HT1080 (cell line): Measurements from ENCODE around the gene AMDHD1. TPM values are rescaled to one million over a fixed set of nuclear protein-coding genes. Genes with fewer than 3 reads are reported as not detected.
A peak's percentile ranks its signal among the peaks of the same experiment; 100 is the strongest.

Source experiments
- DNase-seq: peaks from one replicate; pipeline ENCODE4 v3.0.0-alpha.2; 2015; ENCODE audit warnings: low read depth
- polyA plus RNA-seq, 2 experiments: library from polyadenylated mRNA; depleted of rRNA; stranded (reverse); fragments of >200 nt; gene quantifications; 2 replicates each; pipeline ENCODE4 v1.2.3, GENCODE V29; 2015
- total RNA-seq: library from RNA; depleted of rRNA; stranded (reverse); fragments of >200 nt; shearing (Covaris generic); gene quantifications from 2 replicates; pipeline ENCODE4 v1.2.3, GENCODE V29; 2014; rRNA removed

Gene AMDHD1
- total RNA-seq, result 0.13 and 0.43 TPM in 2 replicates
- polyA plus RNA-seq (2015; cell fraction: cytosol; rRNA removed), result 0.29 and 0.33 TPM in 2 replicates
- 0.52 and 0.70 TPM in 2 replicates for polyA plus RNA-seq (2015; cell fraction: nucleus; rRNA removed)

GRCh38 chr12:95943330-95943842 lies at the start of gene AMDHD1:
Gene AMDHD1, plus strand, starts transcription at chr12:95943331. Its CDS starts 68 bp downstream, at chr12:95943399.
- DNase-seq, result peak; percentile 54

GRCh38 chr12:95896846-95897245 lies 46.3 kb upstream of the AMDHD1 start:
- no peak for DNase-seq

- DNase-seq, result no peak
Observed at GRCh38 chr12:95898081-95898480, 45.0 kb upstream of the AMDHD1 start.

- no peak for DNase-seq
Observed at GRCh38 chr12:95908573-95908972, 34.6 kb upstream of the AMDHD1 start.

GRCh38 chr12:95909871-95910270 lies 33.3 kb upstream of the AMDHD1 start:
- DNase-seq, result no peak

GRCh38 chr12:95918194-95918993 lies 24.7 kb upstream of the AMDHD1 start:
- peak; percentile 48 for DNase-seq

- no peak for DNase-seq
Observed at GRCh38 chr12:95919110-95919509, 24.0 kb upstream of the AMDHD1 start.

GRCh38 chr12:95922231-95922630 lies 20.9 kb upstream of the AMDHD1 start:
- DNase-seq, result peak; percentile 20

GRCh38 chr12:95940514-95940913 lies 2.6 kb upstream of the AMDHD1 start:
- no peak for DNase-seq

GRCh38 chr12:95942101-95942523 lies 1.0 kb upstream of the AMDHD1 start:
- no peak for DNase-seq

GRCh38 chr12:95942524-95943329 lies 404 bp upstream of the AMDHD1 start, which contains the start of gene CCDC38:
Gene CCDC38, minus strand, starts transcription at chr12:95942614. Its CDS starts 6,105 bp downstream, at chr12:95936509.
- DNase-seq, result peak; percentile 70

GRCh38 chr12:95944108-95944704 lies 1.1 kb downstream of the AMDHD1 start:
- no peak for DNase-seq

- no peak for DNase-seq
Observed at GRCh38 chr12:95949477-95950206, 6.5 kb downstream of the AMDHD1 start.

GRCh38 chr12:95951515-95951914 lies 8.4 kb downstream of the AMDHD1 start:
- no peak for DNase-seq

GRCh38 chr12:95953000-95953399 lies 9.9 kb downstream of the AMDHD1 start:
- DNase-seq, result no peak

GRCh38 chr12:95955549-95956159 lies 12.5 kb downstream of the AMDHD1 start:
- no peak for DNase-seq

- no peak for DNase-seq
Observed at GRCh38 chr12:95956557-95957145, 13.5 kb downstream of the AMDHD1 start.

GRCh38 chr12:95959107-95959506 lies 16.0 kb downstream of the AMDHD1 start:
- DNase-seq, result peak; percentile 13

GRCh38 chr12:95960241-95960640 lies 17.1 kb downstream of the AMDHD1 start:
- no peak for DNase-seq

GRCh38 chr12:95962222-95962621 lies 19.1 kb downstream of the AMDHD1 start:
- DNase-seq, result no peak
